GM15510 (cell line): ENCODE data around the gene RBM17.

Experiments
- POLR2A ChIP-seq: IDR thresholded peaks from 3 replicates; pipeline ENCODE4 v1.6.1; 2011; ENCODE audit warnings: borderline replicate concordance; ENCODE audit not compliant: insufficient read length; ENCODE audit errors: extremely low read depth

The RBM17 gene

DNA sequence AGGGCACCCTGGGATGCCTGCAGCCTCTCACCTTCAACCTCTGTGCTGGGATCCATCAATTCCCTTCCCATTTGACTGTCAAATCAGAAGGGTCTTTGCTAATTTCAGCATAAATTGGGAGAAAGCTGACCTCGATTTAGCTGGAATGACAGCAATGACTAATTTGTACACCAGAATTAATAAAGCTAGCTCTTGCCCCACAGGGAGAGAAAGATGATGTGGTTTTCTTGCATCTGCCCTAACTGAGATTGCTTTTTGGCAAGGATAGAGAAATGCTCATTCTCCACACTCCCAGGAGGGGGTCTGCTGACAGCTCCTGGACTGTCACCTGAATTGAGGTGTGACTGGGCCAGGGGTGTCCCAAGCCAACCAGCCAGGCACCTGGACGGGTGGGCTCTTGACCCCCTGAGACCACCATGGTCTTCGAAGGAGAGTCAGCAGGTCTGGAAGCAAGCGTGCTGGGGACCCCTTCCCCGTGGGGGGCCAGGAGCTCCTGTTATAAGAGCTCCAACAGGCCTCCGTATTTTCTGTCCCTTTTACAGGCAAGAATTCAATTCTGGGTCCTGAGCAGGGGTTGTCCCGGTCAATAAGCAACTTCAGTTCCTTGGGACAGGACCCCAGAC lies 42.1 kb downstream of the RBM17 start:
- no peak for TF ChIP-seq POLR2A

DNA sequence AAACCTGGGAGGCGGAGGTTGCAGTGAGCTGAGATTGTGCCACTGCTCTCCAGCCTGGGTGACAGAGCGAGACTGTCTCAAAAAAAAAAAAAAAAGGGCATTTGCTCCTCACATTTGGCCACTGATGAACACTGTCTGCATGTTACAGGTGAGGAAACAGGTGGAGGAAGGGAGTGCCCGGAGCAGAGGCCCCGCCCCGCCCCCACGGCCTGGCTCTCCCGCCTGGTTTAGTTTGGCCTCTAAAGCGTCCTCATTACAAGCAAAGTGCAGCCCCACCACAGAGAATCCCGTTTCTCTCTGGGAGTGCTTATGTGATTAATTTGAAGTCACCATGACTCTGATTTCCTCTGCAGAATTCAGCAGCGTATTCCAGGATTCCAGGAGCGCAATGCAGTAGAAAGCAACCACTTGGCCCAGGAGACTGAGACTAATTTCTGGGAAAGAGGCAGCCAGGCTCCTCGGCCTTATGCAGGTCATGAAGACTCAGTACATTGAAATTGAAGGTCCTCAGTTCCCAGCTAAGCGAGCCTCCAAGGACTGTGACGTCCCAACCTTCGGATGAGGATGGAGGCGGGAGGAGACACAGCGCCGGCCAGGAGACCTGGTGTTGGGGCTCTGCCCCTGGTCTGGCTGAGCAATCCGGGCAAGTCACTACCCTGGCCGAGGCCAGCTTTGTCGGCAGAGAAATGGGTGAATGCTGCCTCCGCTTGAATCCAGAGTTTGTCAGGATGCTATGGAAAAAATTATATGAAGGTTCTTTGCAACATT lies 44.7 kb downstream of the RBM17 start:
- no peak for TF ChIP-seq POLR2A

DNA sequence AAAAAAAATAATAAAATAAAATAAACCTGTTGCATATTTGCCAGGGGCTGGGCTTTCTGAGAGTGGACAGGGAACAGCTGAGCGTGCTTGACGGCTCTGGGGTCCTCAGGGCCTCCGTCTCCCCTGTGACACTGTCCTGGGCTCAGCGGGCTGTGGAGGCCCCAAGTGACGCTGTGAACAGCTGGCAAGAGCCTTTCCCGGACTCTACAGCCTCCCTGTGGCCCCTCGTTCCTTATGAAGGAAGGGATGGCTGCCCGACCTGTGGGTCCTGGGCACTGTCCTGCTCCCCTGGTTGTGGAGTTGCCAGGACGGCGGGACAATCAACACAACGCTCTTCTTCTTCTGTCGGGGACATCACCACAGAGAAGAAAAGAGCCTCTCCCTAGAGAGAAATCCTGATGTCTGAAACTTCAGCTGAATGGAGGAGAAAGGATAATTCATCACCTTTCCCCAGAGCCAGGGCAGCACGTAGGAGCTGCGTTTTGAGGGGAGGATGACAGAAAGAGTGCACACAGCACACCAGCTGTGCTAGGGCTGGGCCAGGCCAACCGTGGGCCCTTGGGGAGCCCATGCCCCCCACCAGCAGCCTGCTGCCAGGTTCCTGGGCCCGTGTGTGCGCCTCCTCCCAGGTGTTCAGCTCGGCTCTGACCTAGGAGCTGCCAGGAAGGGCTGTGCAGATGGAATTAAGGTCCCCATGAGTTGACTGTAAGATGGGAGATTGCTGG lies 45.4 kb downstream of the RBM17 start:
- TF ChIP-seq POLR2A = no peak

DNA sequence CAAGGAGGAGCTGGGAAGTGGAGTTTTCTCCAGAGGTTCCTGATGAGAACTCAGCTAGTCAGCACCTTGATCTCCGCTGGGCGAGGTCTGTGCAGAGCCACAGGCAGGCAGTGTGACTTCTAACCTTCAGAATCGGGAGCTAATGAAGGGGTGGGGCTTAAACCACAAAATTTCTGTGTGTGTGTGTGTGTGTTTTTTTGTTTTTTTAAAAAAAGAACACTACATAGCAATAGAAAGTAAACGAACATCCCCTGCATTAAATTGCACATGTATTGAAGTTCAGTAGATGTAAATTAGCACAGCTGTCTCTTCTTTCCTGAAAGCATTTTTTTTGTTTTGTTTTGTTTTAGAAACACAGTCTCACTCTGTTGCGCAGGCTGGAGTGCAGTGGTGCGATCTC lies 46.2 kb downstream of the RBM17 start:
- no peak for TF ChIP-seq POLR2A

DNA sequence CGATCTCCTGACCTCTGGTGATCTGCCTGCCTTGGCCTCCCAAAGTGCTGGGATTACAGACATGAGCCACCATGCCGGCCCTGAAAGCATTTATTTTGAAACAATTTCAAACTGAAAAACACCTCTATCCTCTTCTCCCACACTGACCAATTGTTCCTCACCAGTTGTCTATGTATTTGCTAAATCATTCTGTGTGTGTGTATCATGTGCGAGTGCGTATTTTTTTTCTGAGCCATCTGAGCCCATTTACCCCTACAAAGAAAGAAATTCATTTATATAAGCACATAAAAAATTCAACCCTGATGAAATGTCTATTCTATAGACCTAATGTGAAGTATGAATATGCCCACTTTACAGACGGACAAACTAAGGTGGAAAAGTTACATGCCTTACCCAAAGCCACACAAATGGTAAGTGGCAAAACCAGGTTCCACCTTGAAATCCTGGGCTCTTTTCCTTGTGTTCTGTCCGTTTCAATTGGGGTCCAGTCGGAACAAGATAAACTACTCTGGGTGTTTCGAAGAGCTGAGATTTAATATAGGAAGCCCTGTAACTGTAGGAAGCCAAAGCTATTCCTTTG lies 46.8 kb downstream of the RBM17 start:
- no peak for TF ChIP-seq POLR2A

DNA sequence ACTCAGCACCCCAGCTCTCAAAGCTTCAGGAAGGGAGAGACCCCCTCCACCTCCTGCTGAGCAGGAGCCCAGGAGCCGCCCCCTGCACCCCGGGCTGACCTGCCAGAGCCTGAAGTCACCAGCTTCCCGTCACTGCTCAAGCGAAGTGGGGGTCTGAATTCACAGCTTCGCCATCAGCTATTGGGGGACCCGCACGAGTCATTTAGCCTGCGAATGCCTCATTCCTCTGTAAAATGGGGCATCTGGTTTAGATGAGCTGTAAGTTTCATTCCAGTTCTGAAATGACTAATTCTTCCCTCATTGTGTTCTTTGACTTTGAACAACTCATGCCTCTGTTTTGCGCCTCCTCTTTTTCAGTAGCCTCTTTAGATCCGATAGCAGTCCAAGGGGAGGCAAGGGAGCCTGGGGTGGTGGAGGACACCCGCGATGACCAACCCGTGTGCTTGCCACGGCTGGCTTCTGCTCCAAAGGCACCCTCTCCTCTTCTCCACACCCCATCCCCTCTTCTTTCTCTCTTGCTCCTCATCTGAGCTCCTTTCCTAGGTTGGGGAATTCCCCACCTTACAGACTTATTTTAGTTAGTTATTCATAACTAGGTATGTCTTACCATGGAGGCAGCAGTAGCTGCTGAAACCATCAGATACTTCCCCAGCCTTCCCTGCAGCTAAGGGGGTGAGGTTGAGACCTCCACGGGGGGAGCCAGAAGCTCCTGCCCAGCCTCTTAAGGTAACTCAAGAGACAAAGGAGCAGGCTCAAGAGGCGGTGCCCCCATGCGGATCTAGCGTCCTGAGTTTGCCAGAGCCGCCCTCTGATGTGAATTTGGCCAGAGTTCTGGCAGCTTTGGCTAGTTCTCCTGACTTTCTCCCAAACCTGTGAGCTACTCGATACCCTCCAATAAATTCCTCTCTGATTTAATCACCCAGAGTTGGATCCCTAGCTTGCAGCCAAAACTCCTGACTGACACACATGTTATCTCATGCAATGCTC lies 47.7 kb downstream of the RBM17 start:
- no peak for TF ChIP-seq POLR2A

DNA sequence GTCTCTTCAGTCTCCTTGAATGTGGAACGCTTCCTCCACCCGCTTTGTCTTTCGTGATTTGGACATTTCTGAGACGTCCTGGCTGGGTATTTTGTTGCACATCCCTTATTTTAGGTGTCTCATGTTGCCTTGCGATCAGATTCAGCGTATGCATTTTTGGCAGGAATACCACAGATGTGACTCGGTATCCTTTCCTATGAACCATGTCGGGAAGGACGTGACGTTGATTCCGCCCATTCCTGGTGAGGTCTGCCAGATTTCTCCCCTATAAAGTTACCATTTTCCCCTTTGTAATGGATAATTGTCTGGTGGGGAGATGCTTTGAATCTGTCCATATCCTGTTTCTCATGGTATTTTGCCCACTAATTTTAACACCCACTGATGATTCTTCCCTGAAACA lies 49.6 kb downstream of the RBM17 start:
- no peak for TF ChIP-seq POLR2A

DNA sequence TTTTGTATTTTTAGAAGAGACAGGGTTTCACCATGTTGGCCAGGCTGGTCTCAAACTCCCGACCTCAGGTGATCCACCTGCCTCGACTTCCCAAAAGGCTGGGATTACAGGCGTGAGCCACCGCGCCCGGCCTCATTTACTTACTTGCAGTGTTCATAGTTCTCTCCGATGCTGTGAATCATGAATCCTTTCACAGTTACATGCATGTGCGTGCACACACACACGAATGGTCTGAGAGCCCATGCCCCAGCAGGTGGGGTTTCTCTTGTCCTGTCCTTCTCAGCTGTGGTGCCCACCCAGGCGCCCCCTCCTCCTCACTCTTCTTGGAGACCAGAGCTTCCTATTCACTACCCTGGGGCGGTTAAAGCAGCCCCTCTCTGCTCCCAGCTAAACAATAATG lies 50.6 kb downstream of the RBM17 start:
- TF ChIP-seq POLR2A = no peak

DNA sequence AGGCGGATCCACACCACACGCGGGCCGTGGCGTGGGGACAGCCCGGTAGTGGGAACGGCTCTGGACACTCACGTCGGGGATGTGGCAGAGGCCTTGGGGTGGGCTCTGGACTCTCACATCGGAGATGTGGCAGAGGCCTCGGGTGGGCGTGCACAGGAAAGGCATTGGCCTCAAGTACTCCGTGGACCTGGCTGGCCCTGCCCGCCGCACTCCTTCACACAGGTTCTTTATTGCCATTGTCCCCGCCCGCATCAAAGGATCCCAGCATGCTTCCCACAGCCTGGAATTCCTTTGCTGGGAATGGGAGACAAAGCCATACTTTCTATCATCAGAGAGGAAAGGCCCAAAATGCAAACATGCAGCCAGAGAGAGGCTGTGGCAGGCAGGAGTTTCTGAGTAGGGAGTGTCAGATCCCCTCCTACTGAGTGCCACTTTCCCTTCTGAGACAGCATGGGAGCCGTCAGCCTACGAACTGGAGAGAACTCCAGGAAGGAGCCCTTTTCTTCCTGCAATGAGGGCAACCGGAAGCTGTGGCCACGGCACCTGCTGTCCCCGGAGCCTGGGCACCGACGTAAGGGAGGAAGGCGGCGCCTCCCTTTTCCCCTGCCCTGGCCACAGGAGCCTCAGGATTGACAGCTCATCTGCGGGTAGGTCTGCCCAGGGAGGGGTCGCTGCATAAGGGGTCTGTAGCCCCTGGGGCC lies 51.5 kb downstream of the RBM17 start:
- TF ChIP-seq POLR2A = no peak

DNA sequence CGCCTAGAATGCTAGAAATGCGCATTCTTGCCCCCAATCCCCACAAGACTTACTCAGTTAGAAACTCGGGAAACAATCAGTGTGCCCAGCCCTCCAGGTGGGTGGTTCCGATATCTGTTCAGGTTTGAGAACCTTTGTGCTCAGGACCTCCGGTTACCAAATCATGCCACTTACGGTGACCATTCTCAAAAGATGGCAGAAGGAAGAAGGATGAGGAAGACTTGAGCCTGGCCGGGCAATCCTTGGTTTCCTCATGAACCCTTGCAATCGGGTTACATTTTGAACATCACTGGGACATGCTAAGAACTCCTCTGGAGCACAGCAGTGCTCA lies 52.1 kb downstream of the RBM17 start:
- no peak for TF ChIP-seq POLR2A

DNA sequence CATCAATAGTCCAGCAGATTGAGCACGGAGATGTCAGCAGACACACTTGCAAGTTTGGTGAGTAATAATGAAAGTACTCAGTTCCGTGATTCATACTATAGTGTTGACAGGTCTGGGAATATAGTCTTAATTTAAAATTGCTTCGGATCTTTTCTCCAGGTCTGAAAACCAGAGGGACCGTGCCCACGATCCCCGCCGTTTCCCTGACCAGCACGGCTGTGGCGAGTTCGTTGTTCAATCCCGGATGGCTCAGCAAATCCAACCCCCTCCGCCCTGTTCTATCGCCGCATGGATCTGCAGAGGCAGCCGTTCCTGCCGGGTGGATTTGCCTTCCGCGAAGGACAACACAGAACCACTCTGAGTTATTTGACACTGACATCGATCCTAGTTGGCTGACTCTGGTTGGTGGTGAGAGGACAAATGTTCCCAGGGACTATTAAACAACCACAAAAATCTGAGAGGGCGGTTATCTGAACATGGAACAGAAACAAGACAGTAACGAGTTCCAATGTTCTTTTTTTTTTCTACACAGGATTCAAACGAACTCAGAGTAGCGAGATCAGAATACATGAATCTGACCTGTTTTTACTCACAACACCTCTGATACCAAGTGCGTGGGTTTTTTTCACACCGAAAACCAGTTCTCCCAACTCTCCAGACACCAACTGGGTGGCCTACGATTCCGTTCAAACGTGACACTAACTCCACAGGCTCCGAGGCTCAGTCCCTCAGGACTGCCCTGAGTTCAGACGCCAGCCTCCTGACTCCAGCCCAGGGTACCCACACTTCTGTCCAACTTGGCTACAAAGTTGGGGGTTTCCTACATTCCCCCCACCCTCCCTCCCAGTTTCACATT lies 52.7 kb downstream of the RBM17 start:
- no peak for TF ChIP-seq POLR2A

DNA sequence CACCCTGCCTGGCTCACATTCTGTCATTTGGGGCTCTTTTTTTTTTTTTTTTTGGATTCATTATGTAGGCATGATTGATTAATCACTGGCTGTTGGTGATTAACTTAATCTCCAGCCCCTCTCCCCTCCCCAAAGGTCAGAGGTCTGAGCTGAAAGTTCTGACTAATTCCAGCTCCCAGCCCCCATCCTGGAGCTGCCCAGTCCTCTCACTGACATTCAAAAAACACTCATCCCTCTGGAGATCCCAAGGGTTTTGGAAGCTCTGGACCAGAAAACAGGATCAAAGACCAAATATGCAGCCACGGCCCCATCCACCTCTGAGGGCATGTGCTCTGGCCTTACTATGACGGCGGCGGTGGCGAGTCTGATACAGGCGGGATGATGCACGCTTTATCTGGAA lies 53.8 kb downstream of the RBM17 start:
- no peak for TF ChIP-seq POLR2A

DNA sequence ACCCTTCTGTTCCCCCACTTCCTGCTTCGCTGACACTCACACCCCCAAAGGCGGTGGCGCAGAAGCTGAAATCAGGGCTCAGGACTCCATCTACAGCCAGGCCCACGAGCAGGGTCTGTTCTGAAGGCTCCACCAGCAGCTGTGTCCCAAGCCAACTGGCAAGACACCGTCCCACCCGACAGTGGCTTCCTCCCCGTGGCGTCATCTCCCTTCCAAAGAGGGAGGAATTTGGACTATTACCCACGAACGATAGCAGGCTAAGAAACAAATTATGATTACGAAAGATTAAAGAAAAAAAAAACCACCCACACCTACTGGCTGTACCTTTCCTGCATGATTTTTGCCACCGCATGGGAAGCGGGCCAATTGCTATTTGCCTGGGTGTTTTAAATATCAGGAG lies 54.3 kb downstream of the RBM17 start:
- no peak for TF ChIP-seq POLR2A

DNA sequence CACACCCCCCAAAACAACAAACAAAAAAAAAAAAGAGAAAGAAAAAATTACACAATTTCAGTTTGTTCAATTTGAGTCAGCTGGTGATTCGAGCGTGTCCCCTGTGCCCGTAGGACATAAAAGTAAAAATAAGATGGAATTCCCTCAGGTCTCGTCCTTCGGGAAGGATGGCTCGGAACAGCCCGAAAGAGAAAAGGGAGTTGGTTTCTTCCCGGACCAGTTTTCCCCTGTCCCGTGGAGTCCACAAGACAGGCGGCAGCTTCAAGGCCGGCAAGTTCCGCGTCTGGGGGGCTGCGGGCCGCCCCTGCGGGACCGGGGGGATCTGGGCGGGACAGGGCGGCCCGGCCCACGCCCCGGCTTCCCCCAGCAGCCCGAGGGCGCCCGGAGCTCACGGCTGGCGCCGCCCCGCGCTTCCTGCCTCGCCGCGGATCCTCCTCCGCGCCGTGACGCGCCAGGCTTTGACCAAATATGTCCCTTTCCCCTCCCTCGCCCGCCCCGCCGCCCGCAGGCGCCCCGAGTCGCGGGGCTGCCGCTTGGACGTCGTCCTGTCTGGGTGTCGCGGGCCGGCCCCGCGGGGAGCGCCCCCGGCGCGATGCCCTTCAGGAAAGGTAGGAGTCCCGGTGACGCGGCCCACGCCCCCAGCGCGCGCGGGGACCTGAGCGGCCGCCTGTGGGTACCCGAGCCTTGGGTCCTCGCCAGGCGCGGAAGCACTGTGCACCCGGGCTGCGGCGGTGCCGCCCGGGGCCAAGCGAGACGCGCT lies 55.8 kb downstream of the RBM17 start:
- TF ChIP-seq POLR2A = peak; percentile 71
